ENCODE results near the gene LGALS14. TPM values are rescaled to one million over a fixed set of nuclear protein-coding genes. Genes with fewer than 3 reads are reported as not detected.

The LGALS14 gene
- polyA plus RNA-seq, 1 donor, result not detected

GRCh38 chr19:39745643-39746042 is 41.4 kb downstream of the LGALS14 start:
- Histone ChIP-seq H3K36me3 (ENCODE audit: control insufficient read depth, insufficient read depth, low read length) (no peaks in the 10 kb centered on the region), H3K4me3 (ENCODE audit: low read length) (no peak overlapping the region), H3K9me3 (ENCODE audit: control insufficient read depth, low read depth, low read length) (no peaks in the 10 kb centered on the region), H3K27me3 (ENCODE audit: control insufficient read depth, insufficient read depth, low read length) (no peaks in the 10 kb centered on the region), H3K4me1 (ENCODE audit: control insufficient read depth, insufficient read depth, low read length) (no peaks in the 10 kb centered on the region), H3K27ac (ENCODE audit: low read length) (no peak overlapping the region)
- DNase-seq, result no peak
- WGBS (ENCODE audit: insufficient coverage, low lambda C conversion rate), result 67% methylated on average over 3 of the region's 3 CpGs

DNA sequence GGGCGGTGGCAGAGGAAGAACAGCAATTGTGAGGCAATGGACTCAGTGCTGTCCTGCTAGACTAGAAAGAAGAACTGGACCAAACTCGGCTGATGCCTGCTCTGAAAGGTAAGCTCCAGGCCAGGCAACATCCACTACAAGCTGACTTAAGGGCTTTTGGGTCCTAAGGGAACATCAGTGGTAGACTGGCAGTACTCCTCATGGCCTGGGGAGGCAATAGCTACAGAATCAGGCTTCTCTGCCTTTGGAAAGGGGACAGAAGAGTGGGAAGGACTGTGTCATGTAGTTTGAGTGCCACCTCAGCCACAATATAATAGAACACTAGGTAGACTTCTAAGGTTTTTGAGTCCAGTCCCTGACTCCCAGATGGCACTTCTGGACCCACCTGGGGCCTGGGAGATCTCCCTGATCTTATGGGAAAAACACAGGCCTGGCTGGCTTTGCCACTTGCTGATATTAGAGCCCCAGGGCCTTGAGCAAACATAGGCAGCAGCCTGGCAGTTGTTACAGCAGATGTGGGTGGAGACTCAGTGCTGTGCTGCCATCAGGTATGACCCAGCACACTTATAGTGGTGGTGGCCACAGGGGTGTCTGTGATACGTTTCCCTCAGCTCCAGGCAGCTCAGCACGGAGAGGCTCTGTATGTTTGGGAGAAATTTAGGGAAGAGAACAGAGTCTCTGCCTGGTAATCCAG is 42.7 kb downstream of the LGALS14 start:
- no peak for DNase-seq
- H3K36me3 ChIP-seq (ENCODE audit: control insufficient read depth, insufficient read depth, low read length), result no peaks in the 10 kb centered on the region
- H3K27ac ChIP-seq (ENCODE audit: low read length), result no peak overlapping the region
- H3K9me3 ChIP-seq (ENCODE audit: control insufficient read depth, low read depth, low read length), result no peaks in the 10 kb centered on the region
- H3K4me1 ChIP-seq (ENCODE audit: control insufficient read depth, insufficient read depth, low read length), result no peaks in the 10 kb centered on the region
- WGBS (ENCODE audit: insufficient coverage, low lambda C conversion rate), result no CpG with 5 or more reads among the region's 4 CpGs
- H3K27me3 ChIP-seq (ENCODE audit: control insufficient read depth, insufficient read depth, low read length), result peaks cover 3% of the 10 kb centered on the region
- no peak overlapping the region for H3K4me3 ChIP-seq (ENCODE audit: low read length)

DNA sequence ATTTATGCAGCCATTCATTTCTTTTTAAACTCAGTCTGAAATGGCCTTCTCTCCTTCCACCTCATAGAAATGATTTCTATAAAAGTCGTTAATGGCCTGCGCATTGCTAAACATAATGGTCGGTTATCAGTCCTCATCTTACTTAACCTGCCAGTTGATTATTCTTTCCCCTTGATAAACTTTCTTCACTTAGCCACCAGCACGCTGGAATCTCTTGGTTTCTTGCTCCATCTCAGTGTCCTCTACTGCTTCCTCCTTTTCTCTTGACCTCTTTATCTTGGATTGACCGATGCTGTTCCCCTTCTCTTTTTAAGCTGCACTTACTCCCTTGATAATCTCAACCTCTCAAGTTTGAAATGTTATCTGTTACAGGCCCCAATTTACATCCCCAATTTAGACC is 45.7 kb downstream of the LGALS14 start:
- 76% methylated on average over 4 of the region's 5 CpGs for WGBS (ENCODE audit: insufficient coverage, low lambda C conversion rate)
- H3K36me3 ChIP-seq (ENCODE audit: control insufficient read depth, insufficient read depth, low read length), result no peaks in the 10 kb centered on the region
- H3K27me3 ChIP-seq (ENCODE audit: control insufficient read depth, insufficient read depth, low read length), result peaks cover 3% of the 10 kb centered on the region

GRCh38 chr19:39752390-39752789 is 48.1 kb downstream of the LGALS14 start:
- no peak overlapping the region for H3K4me3 ChIP-seq (ENCODE audit: low read length)
- H3K27ac ChIP-seq (ENCODE audit: low read length), result no peak overlapping the region
- H3K36me3 ChIP-seq (ENCODE audit: control insufficient read depth, insufficient read depth, low read length), result no peaks in the 10 kb centered on the region
- H3K27me3 ChIP-seq (ENCODE audit: control insufficient read depth, insufficient read depth, low read length), result peaks cover 6% of the 10 kb centered on the region
- H3K4me1 ChIP-seq (ENCODE audit: control insufficient read depth, insufficient read depth, low read length), result no peaks in the 10 kb centered on the region
- DNase-seq, result no peak
- no peaks in the 10 kb centered on the region for H3K9me3 ChIP-seq (ENCODE audit: control insufficient read depth, low read depth, low read length)

More for the DNA sequence above, 45.7 kb downstream of the LGALS14 start:
- Histone ChIP-seq H3K9me3 (ENCODE audit: control insufficient read depth, low read depth, low read length) (no peaks in the 10 kb centered on the region), H3K4me3 (ENCODE audit: low read length) (no peak overlapping the region), H3K27ac (ENCODE audit: low read length) (no peak overlapping the region), H3K4me1 (ENCODE audit: control insufficient read depth, insufficient read depth, low read length) (no peaks in the 10 kb centered on the region)
- no peak for DNase-seq

DNA sequence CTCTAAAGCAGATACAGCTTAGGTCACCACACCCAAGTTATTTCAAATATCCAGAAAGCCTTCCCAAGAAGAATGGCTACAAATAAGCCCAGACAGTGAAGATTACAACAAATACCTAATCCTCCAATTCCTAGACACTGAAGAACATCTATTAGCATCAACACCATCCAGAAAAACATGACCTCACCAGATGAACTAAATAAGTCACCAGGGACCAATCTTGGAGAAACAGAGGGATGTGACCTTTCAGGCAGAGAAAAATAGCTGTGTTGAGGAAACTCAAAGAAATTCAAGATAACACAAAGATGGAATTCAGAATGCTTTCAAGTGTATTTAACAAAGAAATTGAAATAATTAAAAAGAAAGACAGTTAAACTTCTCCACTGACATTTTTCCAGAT is 48.5 kb downstream of the LGALS14 start:
- H3K27me3 ChIP-seq (ENCODE audit: control insufficient read depth, insufficient read depth, low read length), result peaks cover 6% of the 10 kb centered on the region
- H3K4me1 ChIP-seq (ENCODE audit: control insufficient read depth, insufficient read depth, low read length), result no peaks in the 10 kb centered on the region
- no peaks in the 10 kb centered on the region for H3K9me3 ChIP-seq (ENCODE audit: control insufficient read depth, low read depth, low read length)
- no peak for DNase-seq
- no peak overlapping the region for H3K27ac ChIP-seq (ENCODE audit: low read length)
- H3K4me3 ChIP-seq (ENCODE audit: low read length), result no peak overlapping the region
- no peaks in the 10 kb centered on the region for H3K36me3 ChIP-seq (ENCODE audit: control insufficient read depth, insufficient read depth, low read length)

GRCh38 chr19:39754544-39754943 is 50.3 kb downstream of the LGALS14 start:
- Histone ChIP-seq H3K27me3 (ENCODE audit: control insufficient read depth, insufficient read depth, low read length) (peaks cover 9% of the 10 kb centered on the region), H3K4me1 (ENCODE audit: control insufficient read depth, insufficient read depth, low read length) (no peaks in the 10 kb centered on the region), H3K4me3 (ENCODE audit: low read length) (no peak overlapping the region), H3K36me3 (ENCODE audit: control insufficient read depth, insufficient read depth, low read length) (no peaks in the 10 kb centered on the region), H3K27ac (ENCODE audit: low read length) (no peak overlapping the region), H3K9me3 (ENCODE audit: control insufficient read depth, low read depth, low read length) (no peaks in the 10 kb centered on the region)
- no peak for DNase-seq
- WGBS (ENCODE audit: insufficient coverage, low lambda C conversion rate), result 95% methylated on average over 2 of the region's 2 CpGs

- H3K9me3 ChIP-seq (ENCODE audit: control insufficient read depth, low read depth, low read length), result no peaks in the 10 kb centered on the region
- peaks cover 9% of the 10 kb centered on the region for H3K27me3 ChIP-seq (ENCODE audit: control insufficient read depth, insufficient read depth, low read length)
- H3K4me3 ChIP-seq (ENCODE audit: low read length), result no peak overlapping the region
- H3K36me3 ChIP-seq (ENCODE audit: control insufficient read depth, insufficient read depth, low read length), result no peaks in the 10 kb centered on the region
- H3K4me1 ChIP-seq (ENCODE audit: control insufficient read depth, insufficient read depth, low read length), result no peaks in the 10 kb centered on the region
- H3K27ac ChIP-seq (ENCODE audit: low read length), result no peak overlapping the region
- DNase-seq, result no peak
- WGBS (ENCODE audit: insufficient coverage, low lambda C conversion rate), result 58% methylated on average over 3 of the region's 3 CpGs
Measured at GRCh38 chr19:39754971-39755370, 50.7 kb downstream of the LGALS14 start.

Other genes with a start within 250 kb of the LGALS14 start
- 62.7 TPM for gene TIMM50, start 223.6 kb upstream of the LGALS14 start, polyA plus RNA-seq
- 0.90 TPM for gene DLL3, start 205.5 kb upstream of the LGALS14 start, polyA plus RNA-seq
- 0.19 TPM for gene SELENOV, start 189.3 kb upstream of the LGALS14 start, polyA plus RNA-seq
- 2.0 TPM for gene EID2B, start 171.6 kb upstream of the LGALS14 start, polyA plus RNA-seq
- gene EID2, start 164.3 kb upstream of the LGALS14 start, polyA plus RNA-seq, result 11.2 TPM
- gene LGALS13, start 102.0 kb upstream of the LGALS14 start, polyA plus RNA-seq, result not detected
- gene LGALS16, start 48.6 kb upstream of the LGALS14 start, polyA plus RNA-seq, result not detected
- gene CLC, start 33.5 kb downstream of the LGALS14 start, polyA plus RNA-seq, result 0.85 TPM
- not detected for gene LEUTX, start 74.4 kb downstream of the LGALS14 start, polyA plus RNA-seq
- 27.6 TPM for gene DYRK1B, start 129.7 kb downstream of the LGALS14 start, polyA plus RNA-seq
- 226 TPM for gene FBL, start 141.9 kb downstream of the LGALS14 start, polyA plus RNA-seq
- 609 TPM for gene FCGBP, start 230.2 kb downstream of the LGALS14 start, polyA plus RNA-seq